NCI-H2227 (cell line): ENCODE results near the gene AFF3.
A peak's percentile ranks its signal among the peaks of the same experiment; 100 is the strongest.

ENCODE experiments used
- DNase-seq: peaks from one replicate; lab custom pipeline; 2025; ENCODE audit not compliant: unreplicated experiment; lab: John Stamatoyannopoulos, UW

Gene AFF3

GRCh38 chr2:99651930-99652670, 490.3 kb downstream of the AFF3 start:
- no peak for DNase-seq

DNA sequence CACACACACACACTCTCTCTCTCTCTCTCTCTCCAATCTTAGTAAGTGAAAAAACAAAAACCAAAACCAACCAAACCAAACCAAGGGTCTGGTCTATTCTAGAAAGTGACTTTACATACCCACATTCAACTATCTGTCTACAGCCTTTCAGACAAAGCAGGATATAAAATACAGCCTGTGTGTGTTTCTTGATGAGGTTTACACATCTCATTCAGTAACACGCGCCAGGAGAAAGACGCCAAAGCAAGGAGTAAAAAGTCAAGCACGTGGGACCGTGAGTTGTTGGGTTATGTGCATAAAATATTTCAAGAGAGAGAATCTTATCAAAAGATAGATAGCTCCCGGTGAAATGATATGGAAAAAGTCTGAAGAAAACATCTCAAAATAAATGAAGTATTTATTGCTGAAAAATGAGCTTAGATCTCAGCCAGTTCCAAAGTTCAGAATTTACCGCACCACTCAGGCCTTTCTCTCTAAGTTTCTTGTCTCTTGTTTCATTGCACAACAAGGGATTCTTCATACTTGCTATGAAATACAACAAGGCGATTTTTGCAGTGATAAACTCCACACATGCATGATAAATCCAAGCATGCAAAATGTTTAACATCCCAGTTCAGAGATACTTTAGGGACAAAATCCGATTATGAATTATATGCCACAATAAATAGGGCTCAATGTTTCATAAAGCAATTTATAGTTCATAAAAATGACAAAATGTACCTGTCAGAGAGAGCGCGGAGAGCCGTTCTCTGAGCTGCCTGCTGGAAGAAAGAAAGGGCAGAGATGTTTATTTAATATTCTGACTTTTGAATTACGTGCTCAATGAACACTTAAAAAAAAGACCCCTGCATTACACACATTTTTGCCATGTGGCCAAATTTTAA, 493.2 kb downstream of the AFF3 start:
- no peak for DNase-seq

- peak; percentile 47 for DNase-seq
Measured at GRCh38 chr2:99648178-99648844, 494.1 kb downstream of the AFF3 start.

DNA sequence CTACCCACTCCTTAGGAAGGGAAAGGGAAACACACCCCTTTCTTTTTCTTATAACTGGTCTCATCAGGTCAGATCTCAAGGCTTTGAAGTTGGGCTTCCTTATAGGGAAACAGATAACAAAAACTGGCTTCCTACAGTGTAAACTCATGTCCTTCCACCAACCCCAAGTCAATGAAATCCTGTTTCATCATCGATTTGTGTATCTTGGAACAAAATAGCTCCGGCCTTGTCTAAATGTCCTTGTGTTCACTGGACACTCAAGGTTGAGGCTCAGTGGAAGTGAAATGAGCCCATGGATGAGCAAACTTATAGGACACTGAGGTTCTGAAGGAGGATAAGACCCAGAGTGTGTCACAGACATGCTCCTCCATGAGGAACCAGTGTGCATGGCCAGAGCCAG, 496.4 kb downstream of the AFF3 start:
- DNase-seq: no peak

- peak; percentile 88 for DNase-seq
Measured at GRCh38 chr2:99644419-99644787, 498.0 kb downstream of the AFF3 start.

GRCh38 chr2:99643787-99644418, 498.5 kb downstream of the AFF3 start:
- peak; percentile 70 for DNase-seq

DNA sequence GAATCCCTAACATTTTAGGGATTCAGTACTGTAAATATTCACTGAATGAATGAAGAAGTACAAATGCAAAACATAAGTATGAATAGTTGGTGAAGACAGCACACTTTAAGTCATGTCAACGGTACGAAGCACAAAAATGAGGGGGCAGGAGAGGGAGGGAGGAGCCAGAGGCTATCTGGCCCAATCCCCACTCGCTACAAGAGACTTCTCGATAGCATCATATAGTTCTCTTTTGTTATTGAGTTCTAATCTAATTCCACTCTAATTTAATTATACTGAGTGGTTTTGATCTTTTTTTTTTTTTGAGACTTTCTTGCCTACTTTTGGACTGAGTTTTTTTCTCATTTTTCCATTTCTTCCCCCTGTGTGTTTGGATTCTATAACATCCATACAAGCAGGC, 500.4 kb downstream of the AFF3 start:
- no peak for DNase-seq

- no peak for DNase-seq
Measured at GRCh38 chr2:99640635-99641151, 501.7 kb downstream of the AFF3 start.

- no peak for DNase-seq
Measured at GRCh38 chr2:99638791-99639190, 503.6 kb downstream of the AFF3 start.

GRCh38 chr2:99637159-99637697, 505.2 kb downstream of the AFF3 start:
- no peak for DNase-seq

DNA sequence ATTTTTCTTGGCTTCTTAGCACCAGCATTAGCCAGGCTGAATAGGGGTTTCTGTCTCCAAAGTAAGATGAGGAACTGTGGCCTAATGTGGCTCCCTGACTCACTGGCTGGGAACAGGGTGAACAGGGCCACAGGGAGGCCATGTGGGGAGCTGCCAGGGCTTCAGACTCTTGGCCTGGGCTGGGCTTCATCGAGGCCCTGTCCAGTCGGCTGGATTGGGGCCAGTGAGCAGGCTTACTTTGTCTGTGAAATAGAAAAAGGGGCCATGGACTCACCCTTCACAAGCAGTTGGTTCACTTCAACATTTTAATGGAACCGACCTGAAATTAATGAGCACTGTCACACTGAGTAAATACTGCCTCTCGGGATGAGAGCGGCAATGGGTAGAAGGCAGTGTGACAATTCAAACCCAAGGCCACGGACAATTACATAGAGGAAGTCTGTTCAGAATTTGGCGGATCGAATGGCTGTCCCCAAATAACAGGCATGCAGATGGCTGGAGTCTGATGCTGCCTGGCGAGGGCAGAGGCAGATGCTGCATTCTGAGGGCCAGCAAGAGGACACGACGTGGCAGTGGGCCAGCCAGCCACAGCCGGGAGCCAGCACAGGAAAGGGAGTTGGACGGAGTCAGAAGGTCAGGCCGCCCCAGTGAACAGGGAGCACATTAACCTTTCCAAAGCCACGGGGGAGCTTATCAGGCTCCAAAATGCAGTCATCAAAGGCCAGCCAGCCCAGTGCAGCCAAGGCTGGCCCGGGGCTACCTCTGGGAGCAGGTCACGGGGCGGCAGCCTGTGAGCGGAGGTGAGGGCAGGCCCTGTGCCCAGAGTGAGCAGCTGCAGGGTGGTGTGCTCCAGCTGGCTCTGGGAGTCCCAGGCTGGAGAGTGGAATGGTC, 506.0 kb downstream of the AFF3 start:
- DNase-seq: no peak

- DNase-seq: no peak
Measured at GRCh38 chr2:99635710-99636109, 506.7 kb downstream of the AFF3 start.

GRCh38 chr2:99634234-99634633, 508.2 kb downstream of the AFF3 start:
- DNase-seq: no peak

GRCh38 chr2:99631700-99632099, 510.7 kb downstream of the AFF3 start:
- no peak for DNase-seq

GRCh38 chr2:99629320-99629719, 513.1 kb downstream of the AFF3 start:
- no peak for DNase-seq

- no peak for DNase-seq
Measured at GRCh38 chr2:99626158-99626557, 516.2 kb downstream of the AFF3 start.

- DNase-seq: peak; percentile 29
Measured at GRCh38 chr2:99624677-99625076, 517.7 kb downstream of the AFF3 start.

DNA sequence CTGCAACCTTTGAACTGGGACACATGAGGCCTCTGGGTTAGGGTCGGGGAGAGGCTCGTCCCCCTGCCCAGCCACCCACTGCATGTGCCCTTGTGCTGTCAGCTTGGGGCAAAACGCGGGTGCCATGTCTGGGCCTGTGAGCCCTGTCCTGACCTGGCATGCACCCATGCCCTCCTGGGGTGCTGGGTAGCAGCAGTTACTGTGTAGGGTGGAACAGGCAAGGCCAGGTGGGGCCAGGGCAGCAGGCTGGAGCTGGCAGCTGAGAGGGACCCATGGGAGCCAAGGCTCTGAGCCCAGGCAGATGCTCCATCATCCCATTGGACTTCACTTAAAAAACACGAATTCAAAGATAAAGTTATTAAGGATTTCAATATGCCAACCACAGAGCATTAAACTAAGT, 518.8 kb downstream of the AFF3 start:
- DNase-seq: no peak

DNA sequence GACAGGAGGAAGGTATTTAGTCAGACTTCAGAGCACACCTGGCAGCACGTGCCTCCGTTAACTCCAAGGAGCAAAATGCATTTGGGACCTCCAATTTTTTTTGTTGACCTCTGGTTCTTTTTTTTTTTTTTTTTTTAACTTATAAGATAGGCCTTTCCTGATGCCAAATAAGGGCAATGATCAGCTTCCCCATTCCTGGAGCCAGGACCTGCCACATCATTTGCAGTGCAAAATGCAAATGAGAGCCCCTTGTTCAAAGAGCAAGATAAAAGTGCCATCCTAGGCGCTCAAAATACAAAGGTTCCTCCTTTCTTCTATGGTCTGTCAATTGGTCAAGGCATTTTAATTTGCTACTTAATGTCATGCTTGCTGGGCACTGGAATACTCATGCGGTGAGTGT, 519.4 kb downstream of the AFF3 start:
- DNase-seq: no peak

- no peak for DNase-seq
Measured at GRCh38 chr2:99622534-99622933, 519.9 kb downstream of the AFF3 start.
